ENCODE results near the gene CLEC18A.
"Not testable (repeated sequence)": the region's sequence is repeated elsewhere in the genome, so short reads cannot be mapped to it uniquely, and the experiment has no call there.

The CLEC18A gene

DNA sequence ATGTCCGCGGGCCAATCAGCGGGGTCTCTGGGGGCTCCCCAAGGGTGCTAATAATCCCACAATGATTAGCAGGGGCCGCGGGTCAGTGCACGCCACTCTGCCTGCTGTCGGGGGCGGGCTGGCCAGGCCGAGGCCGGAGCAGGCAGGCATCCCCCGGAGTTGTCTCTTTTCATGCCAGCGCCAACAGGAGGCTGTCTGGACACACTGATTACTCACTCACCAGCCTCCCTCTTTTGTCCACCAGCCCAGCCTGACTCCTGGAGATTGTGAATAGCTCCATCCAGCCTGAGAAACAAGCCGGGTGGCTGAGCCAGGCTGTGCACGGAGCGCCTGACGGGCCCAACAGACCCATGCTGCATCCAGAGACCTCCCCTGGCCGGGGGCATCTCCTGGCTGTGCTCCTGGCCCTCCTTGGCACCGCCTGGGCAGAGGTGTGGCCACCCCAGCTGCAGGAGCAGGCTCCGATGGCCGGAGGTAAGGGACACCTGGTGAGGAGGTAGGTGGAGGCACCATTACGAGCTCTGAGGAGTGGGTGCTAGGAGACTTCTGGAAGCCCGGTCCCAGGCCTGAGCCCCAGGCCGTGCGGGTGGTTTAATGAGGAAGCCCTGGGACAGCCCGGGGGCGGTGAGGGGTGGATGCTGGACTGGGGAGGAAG lies at the start of gene CLEC18A:
Gene CLEC18A (plus strand): TSS at position 318 of the 655 bp plus-strand sequence. CDS start 33 bp downstream, at position 351.
- not testable (repeated sequence) for DNase-seq

DNA sequence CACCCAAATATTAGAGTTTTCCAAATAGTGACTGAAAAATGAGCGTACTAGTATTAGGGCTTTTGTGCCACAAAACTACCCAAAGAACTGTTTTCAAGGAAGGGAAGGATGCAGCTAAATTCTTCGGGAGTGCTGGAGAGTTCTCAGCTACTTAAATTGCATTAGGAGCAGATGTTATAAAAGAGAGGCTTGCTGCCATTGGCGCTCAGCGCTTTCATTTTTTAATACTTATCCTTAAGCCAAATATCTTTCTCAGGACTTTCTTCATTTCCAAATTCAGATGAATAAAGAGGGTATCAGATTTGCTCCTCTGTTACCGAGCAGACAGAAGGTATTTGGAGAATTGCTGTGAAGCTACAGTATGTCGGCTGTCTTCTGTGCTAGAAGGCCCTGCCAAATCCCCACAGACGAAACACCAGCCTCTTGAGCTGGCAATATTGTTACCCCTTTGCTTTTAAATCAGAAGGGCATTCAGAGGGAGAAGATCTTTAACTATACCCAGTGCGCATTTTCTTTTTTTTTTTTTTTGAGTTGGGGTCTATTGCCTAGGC lies 47.2 kb upstream of the CLEC18A start:
- peak in 1 of 2 experiments; percentile 37 for DNase-seq

DNA sequence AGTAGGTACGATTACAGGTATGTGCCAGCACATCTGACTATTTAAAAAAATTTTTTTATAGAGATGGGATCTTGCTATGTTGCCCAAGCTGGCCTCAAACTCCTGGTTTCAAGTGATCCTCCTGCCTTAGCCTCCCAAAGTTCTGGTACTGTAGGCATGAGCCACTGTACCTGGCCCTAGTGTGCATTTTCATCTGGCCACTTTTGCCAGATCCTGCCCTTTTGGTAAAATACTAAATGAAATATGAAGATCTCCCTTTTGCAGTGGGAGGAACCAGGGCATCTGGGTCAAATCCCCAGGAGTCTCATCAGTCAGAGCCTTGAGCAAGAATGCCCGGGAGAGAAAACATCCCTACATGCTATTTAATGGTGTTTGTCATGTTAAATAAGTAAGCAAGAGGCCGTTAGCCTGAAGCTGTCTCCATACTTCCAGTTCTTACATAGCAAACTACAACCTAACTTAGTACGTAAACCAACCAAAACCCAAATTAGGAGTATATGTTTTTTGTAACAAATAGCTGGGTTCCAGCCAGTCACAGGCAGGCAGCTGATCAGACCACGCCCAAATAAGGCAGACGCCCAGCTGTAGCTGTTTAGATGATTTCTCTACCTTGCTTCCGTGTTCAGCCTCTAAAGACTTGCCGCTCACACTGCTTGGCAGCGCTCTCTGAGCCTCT lies 46.5 kb upstream of the CLEC18A start:
- no peak for DNase-seq

DNA sequence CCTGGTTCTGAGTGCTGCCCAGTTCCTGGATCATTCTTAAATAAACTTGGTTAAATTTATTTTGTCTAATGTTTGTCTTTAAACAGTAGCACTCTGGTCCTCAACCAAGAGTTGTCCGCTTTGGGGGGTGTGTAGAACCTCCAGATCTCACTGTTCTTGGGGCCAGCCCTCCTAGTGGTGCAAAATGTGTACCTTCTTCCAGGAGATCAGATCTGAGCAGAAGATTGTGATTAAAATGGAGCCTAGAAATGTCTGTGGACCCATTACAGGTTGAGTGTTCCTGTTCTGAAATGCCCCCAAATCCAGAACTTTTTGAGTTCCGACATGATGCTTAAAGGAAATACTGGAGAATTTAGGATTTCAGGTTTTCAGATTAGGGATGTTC lies 46.0 kb upstream of the CLEC18A start:
- DNase-seq: no peak

DNA sequence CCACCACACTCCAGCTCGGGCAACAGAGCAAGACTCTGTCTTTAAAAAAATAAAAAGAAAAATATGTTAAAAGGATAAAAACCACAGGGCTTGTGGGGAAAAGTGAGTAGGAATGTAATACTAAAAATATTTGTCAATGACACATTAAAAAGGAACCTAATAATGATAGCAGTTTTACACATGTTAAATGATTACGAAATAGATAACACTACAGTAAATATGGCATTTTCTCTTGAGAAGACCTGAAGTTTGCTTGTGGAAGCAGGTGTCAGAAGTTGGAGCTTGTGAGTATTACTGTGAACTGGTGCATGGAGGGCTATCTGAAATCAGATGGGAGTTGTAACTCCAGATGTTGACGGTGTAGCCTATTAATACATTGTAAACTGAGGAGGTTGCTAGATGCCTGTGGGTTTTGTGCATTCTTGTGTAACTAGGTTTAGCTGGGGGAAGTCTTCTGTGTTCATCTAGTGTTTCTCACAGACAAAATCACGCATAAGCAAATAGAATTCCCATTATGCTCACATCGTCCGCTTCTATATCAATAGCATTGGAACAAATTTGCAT lies 44.2 kb upstream of the CLEC18A start:
- no peak for DNase-seq

DNA sequence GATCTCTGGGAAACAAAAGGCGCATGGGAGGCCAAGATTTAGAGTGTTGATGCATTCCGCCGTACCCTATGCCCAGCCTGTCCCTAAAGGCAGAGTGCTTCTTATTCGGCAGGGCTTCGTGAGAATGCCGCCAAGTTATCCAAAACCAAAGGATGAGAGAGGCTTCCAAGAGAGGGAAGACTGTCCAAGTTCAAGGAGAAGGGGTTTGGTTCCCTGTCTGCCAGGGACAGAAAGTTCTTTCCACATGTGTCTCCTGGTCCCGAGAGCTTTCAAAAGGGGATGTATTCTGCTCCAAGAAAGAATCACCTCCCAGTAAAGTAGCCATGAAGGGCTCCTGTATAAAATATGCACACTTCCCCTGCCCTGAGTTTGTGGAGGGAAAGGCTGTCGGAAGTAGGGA lies 42.1 kb upstream of the CLEC18A start:
- DNase-seq: no peak

DNA sequence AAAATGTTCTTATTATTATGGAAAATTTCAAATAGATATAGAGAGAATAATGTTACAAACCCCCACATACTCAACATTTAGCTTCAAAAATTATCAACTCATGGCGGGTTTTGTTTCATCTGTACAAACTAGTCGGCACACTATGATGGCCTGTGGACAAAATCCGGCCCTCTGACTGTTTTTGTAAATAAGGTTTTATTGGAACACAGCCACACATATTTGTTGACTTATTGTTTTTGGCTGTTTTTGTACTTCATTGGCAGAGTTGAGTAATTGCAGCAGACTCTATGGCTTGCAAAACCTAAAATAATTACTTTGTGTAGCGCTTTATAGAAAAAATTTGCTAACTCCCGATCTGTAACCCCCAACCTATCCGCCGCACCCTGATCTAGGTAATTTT lies 41.4 kb upstream of the CLEC18A start:
- no peak for DNase-seq

DNA sequence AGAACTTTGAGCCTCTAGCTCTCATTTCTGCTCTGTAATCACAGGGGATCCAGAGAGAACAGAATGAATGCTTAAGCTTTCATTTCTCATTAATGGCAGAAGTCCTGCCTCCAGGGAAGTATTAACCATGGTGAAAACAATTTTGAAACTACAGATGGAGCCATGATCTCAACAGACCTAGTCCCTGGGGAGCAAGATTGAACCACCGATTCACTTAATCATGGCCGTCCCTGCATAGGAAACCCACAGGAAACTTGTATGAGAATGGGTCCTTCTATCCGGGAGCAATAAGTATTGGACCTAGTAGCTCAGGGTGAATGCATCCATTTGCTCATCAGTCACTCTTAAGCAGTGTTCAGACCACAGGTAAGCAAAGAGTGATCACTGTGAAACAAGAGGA lies 40.2 kb upstream of the CLEC18A start:
- no peak for DNase-seq

DNA sequence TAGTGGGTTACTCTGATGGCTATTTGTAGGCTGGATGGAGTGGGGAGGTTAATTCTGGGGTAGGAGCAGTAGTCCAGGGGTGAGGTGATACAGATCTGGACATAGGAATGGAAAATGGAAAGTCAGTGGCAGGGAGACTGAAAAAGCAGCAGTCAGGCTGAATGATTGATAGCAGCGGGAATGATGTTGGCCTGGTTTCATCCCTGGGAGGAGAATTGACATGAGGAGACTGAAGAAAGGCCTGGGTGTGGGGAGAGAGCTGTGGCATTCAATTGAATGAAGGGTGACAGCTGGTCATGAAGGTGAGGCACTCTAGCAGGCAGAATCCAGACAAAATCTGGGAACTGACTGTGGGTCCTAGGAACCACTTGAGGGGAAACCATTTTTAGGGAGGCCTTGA lies 34.7 kb upstream of the CLEC18A start:
- DNase-seq: no peak

DNA sequence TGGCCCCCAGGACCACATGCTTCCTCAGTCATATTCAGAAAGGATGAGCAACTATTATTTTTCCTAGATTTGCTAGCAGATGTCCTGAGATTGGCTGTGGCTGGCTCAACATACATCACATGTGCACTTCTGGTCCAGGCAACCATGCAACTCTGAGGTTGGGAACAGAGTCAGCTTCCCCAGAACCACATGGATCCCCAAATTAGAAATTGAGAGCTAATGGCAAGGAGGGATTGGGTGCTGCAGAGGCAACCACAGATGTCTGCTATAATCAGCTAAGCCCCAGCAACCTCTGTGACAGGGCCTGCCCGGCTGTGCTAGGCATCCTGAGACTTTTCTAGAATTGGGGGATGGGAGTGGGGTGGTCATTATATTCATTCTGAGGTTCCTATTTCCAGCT lies 33.8 kb upstream of the CLEC18A start:
- DNase-seq: no peak

DNA sequence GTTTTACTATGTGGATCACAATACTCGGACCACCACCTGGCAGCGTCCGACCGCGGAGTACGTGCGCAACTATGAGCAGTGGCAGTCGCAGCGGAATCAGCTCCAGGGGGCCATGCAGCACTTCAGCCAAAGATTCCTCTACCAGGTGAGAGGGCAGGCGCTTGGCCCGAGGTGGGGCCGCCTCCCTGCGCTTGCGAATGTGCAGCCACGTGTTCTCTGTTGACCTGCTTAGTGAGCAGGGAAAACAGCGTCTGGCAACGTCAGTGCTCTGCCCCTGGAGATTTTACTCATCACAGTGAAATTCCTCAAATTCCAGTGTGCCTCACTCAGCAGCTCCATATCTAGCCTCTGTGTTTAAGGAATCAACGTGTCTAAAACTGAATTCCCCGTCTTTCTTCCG lies 33.4 kb upstream of the CLEC18A start:
- DNase-seq: no peak

DNA sequence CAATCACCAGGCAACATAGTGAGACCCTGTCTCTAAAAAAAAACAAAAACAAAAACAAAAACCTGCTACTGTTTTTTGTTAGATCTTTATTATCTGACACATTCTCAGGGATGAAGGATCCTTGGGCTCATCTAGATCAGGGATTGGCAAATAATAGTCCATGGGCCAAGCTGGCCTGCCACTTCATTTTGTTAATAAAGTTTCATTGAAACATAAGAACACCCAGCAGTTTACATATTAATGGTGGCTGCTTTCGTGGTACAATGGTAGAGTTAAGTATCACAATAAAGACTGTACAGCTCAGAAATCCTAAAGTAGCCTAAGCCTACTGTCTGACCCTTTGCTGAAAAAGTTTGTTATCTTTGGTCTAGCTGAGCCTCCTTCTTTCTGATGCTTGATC lies 32.9 kb upstream of the CLEC18A start:
- no peak for DNase-seq

DNA sequence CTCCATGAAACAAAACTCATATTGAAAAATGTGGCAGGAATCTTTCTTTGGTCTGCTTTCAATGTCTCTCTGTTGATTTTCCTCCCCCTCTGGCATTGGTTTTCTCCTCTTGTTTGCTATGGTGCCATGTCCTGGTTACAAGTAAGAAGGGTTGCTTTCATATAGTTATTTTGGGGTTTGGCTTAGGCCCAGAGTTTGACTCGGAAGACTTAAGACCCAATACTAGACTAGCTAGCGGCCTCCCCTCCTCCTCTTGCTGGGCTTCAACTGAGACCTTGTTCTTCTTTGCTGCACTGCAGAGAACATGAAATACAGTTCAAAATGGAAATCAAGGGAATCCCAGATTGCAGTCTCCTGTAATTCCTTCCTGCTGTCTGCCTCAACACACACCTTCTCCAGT lies 30.0 kb upstream of the CLEC18A start:
- DNase-seq: no peak

DNA sequence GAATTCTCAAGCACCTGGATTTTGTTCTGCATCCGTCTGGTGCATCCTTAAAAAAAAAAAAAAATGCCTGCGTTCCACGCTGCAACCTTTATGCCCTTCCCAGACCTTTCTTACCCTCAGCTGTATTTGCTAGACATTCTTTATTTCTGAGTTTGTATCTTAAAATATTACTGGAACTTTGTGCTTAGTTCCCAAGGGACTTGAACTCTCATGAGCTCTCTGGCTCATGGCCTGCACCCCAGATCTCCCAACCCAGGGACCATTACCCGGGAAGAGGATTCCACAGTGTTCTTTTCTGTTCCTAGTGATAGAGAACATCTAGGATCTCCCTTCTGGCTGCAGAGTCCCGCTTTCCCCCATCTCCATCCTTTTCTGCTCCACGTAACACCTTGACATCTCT lies 28.9 kb upstream of the CLEC18A start:
- DNase-seq: no peak

DNA sequence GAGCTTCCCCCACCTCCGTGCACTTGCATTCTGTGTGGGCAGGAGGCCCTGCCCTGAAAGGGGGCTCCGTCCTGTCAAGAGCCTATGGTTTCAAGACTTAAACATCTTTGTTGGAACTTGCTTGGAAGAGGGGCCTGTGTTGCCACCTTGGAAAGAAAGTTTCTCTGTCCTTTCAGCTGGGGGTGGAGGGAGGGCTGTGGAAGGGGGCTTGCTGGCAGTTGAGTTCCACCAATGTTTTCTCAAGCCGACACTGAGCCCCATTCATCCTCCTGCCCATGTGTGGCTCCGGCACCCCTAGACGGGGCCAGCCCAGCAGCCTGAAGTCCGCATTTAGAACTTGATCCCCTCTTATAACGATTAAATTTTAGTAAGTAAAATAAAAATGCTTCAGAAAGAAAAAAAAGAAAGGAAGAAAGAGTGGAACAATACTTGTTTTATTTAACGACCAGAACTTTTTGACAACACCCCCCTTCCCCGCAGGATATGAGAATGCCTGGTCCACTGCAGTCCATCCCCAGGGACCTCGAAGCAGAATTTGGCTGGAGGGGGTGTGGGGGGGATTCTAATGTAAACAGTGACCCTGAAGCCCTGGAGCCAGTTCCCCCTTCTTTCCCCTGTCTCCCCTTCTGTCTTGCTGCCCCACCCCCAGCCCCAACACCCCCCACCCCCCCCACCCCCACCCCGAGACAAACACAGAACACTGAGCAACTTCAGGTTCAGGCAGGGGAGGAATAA lies 26.9 kb upstream of the CLEC18A start:
- no peak for DNase-seq

DNA sequence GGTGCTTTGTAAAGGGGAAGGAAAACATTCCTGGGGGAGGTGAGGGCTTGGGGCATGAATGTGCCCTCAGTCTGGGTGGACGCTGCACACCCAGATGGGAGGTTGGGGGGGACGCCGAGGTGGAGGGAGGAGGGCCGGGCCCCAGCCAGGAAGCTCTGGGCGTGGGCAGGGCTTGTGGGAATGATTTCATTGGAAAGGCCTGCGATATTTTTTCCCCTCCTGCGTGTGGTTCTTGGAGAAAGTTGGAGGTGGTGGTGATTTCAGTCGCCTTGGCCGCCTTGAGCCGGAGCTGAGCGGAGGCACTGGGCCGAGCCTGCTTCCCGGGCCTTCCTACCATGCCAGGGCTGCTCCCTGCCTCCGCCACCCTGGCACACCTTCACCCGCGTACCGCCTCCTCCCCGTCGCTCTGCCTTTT lies 26.4 kb upstream of the CLEC18A start:
- DNase-seq: no peak

DNA sequence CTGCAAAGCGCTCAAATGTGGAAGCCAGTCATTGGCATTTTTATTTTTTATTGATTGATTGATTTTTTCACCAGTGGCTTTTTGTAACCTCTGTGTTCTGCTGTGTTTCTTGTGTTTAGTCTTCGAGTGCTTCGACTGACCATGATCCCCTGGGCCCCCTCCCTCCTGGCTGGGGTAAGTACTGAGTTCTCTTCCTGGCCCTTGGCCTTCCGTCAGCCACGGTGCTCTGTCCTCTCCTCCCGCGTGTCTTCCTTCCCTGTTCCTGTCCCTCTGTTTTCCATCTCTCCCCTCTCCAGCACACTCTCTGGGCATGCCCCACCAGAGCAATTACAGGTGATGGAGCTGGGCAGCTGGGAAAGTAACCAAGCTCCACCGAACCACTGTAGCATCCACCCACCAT lies 25.8 kb upstream of the CLEC18A start:
- no peak for DNase-seq

DNA sequence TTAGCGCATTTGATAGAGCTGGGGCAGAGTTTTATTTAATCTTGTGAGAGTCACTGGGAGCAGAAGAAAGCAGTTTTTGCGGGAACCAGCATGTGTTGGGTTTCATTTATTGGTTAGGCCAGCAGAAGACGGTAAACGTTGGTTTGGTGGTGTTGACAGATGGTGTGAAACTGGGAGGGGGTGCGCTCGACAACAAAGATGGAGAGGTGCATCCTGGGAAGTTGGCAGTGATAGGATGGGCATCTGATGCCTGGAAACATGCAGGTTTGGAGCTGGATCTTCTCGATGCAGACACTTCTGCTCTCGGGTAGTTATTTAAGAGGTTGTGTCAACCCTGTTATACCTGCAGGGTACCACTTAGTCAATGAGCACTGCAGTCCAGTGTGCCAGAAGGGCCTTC lies 24.9 kb upstream of the CLEC18A start:
- peak in 1 of 2 experiments; percentile 29 for DNase-seq

DNA sequence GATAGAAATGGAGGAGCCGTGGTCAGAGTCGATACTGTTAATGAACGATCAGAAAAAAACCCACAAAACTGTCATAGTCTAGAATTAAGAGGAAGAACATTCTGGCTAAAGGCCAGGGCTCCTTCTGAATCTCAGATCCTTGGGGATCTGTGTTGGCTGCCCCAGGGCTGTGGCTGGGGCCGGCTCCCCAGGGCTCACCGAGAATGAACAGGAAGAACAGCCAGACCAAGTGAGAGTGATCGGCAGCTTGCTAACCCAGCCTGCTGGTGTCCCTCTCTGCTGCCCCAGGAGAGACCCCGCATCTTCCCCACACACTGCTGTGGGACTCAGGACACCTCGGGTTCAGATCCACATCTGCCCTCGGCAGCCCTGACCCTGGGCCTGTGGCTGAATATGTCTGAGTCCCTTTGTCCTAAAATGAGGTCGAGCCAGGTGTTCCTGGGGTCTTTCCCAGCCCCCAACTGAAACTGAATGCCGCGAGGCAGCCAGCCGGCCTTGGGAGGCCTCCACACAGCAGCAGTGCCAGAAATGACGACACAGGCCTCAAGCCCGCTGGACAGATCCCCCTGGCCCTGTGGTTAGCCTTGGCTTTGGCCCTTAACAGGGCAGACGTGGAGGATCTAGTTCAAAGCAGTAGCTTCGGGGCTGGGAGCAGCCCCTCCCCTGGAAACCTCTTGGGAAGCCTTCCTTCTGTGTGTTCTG lies 23.9 kb upstream of the CLEC18A start:
- no peak for DNase-seq

DNA sequence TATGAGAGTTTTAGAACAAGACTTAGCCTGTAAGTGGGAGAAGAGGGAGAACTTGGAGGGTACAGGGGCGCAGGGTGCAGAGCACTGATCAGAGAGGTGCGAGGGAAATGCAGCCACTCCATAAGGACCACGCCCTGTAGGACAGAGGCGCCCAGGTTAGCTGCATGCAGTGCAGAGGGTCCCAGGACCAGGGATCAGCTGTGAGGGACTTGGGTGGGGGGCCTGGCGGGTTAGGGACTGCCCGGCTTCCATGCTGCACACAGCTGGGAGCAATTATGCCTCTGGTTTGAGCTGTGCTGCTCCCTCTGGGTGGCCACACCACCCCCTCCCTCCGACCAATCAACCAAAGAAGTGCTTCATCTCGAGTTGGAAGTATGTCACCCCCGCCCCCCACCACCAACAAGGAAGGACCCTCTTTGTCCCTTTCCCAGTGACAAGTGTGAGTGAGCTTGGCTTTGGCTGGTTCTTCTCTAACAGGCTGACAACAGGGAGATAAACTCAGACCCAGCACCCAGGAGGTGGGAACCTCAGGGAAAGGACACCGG lies 22.2 kb upstream of the CLEC18A start:
- no peak for DNase-seq

DNA sequence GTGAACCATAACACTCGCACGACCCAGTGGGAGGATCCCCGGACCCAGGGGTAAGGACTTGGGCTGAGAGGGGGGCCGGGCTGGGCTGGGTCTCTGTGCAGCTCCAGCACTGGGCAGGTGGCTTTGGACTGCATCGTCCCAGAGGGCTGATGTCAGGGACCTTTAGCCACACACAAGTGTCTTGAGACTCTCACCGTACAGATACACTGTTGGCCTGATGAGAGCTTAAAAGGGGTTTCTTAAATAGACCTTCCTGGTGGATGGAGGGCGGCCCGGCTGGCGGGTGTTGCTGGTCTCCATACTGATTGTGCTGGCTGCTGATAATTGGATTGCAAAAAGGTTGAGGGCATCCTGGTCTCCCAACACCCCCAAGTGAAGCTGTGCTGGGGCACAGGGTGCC lies 21.7 kb upstream of the CLEC18A start:
- DNase-seq: no peak

DNA sequence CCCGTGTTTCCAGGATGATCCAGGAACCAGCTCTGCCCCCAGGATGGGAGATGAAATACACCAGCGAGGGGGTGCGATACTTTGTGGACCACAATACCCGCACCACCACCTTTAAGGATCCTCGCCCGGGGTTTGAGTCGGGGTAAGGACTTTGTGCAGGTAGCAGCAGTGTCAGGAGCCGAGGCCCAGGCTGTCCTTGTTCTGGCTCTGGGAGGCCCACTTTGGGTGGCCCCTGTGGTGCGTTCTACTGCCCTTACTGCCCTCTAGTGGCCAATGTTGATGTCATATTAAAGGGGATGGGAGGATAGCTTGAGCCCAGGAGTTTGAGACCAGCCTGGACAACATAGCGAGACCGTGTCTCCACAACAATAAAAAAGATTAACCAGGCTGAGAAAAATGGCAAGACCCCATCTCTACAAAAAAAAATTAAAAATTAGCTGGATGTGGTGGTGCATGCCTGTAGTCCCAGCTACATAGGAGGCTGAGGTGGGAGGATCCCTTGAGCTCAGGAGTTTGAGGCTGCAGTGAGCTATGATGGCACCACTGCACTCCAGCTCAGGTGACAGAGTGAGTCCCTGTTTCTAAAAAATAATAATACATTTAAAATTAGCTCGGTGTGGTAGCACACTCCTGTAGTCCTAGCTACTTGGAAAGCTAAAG lies 20.9 kb upstream of the CLEC18A start:
- peak in 1 of 2 experiments; percentile 52 for DNase-seq

Data from NCI-H524 (cell line).